Astrocyte (in vitro differentiated cells and primary cell): Measurements from ENCODE around the gene RB1. TPM values are rescaled to one million over a fixed set of nuclear protein-coding genes. Genes with fewer than 3 reads are reported as not detected.

ENCODE experiments used
- DNase-seq: peaks from one replicate; pipeline ENCODE4 v3.0.0-alpha.2; 2010; ENCODE audit warnings: low read depth
- FAIRE-seq: peaks from 2 replicates; lab custom pipeline; 2011; peaks lifted over from hg19 to GRCh38; lab: Jason Lieb, UNC
- H2AFZ ChIP-seq: 2 replicates; pipeline ENCODE4 v1.6.0; 2012; ENCODE audit warnings: low read depth, low read length, inconsistent platforms
- H3K27ac ChIP-seq: 2 replicates; pipeline ENCODE4 v1.5.1; 2011; ENCODE audit warnings: low read depth, low read length, inconsistent platforms
- H3K27me3 ChIP-seq: 2 replicates; pipeline ENCODE4 v1.6.0; 2011; ENCODE audit warnings: low read length, inconsistent platforms; ENCODE audit not compliant: insufficient read depth
- H3K36me3 ChIP-seq: 2 replicates; pipeline ENCODE4 v1.5.1; 2011; ENCODE audit warnings: low read length, inconsistent platforms; ENCODE audit not compliant: insufficient read depth
- H3K4me1 ChIP-seq: 2 replicates; pipeline ENCODE4 v1.5.1; 2011; ENCODE audit warnings: low read length, inconsistent platforms; ENCODE audit not compliant: insufficient read depth
- H3K4me2 ChIP-seq: 2 replicates; pipeline ENCODE4 v1.6.0; 2012; ENCODE audit warnings: low read length, inconsistent platforms
- H3K4me3 ChIP-seq: 2 replicates; pipeline ENCODE4 v1.5.1; 2011; ENCODE audit warnings: low read depth, mild to moderate bottlenecking, low read length, inconsistent platforms; ENCODE audit not compliant: insufficient read depth
- H3K79me2 ChIP-seq: 2 replicates; pipeline ENCODE4 v1.6.0; 2012; ENCODE audit warnings: mild to moderate bottlenecking, low read length, inconsistent platforms; ENCODE audit not compliant: insufficient read depth
- H3K9ac ChIP-seq: 2 replicates; pipeline ENCODE4 v1.6.0; 2012; ENCODE audit warnings: mild to moderate bottlenecking, low read length, inconsistent platforms
- H3K9me3 ChIP-seq: 2 replicates; pipeline ENCODE4 v1.5.1; 2012; ENCODE audit warnings: low read depth, mild to moderate bottlenecking, low read length, inconsistent platforms; ENCODE audit not compliant: insufficient read depth
- H4K20me1 ChIP-seq: 2 replicates; pipeline ENCODE4 v1.6.0; 2012; ENCODE audit warnings: low read length, inconsistent platforms; ENCODE audit not compliant: insufficient read depth
- H3K27ac Mint-ChIP-seq: one replicate; pipeline ENCODE4 v1.8.0; 2021; ENCODE audit warnings: mild to moderate bottlenecking, mixed read lengths; ENCODE audit not compliant: unreplicated experiment
- H3K27me3 Mint-ChIP-seq: one replicate; pipeline ENCODE4 v1.8.0; 2021; ENCODE audit warnings: low read depth, mixed read lengths; ENCODE audit not compliant: unreplicated experiment
- H3K36me3 Mint-ChIP-seq: one replicate; pipeline ENCODE4 v1.8.0; 2021; ENCODE audit warnings: low read depth, mixed read lengths; ENCODE audit not compliant: unreplicated experiment
- H3K4me1 Mint-ChIP-seq: one replicate; pipeline ENCODE4 v1.8.0; 2021; ENCODE audit warnings: low read depth, mixed read lengths; ENCODE audit not compliant: unreplicated experiment
- H3K4me3 Mint-ChIP-seq: one replicate; pipeline ENCODE4 v1.8.0; 2021; ENCODE audit warnings: mild to moderate bottlenecking, moderate library complexity, mixed read lengths; ENCODE audit not compliant: unreplicated experiment
- H3K9me3 Mint-ChIP-seq: one replicate; pipeline ENCODE4 v1.8.0; 2021; ENCODE audit warnings: mild to moderate bottlenecking, mixed read lengths; ENCODE audit not compliant: unreplicated experiment
- CTCF ChIP-seq: IDR thresholded peaks from 2 replicates; pipeline ENCODE4 v1.5.1; 2011; ENCODE audit warnings: low read depth, mild to moderate bottlenecking, inconsistent platforms, low read length, moderate library complexity; ENCODE audit not compliant: insufficient read depth
- EZH2 ChIP-seq: IDR thresholded peaks from 2 replicates; pipeline ENCODE4 v1.6.1; 2012; ENCODE audit warnings: mild to moderate bottlenecking, low read length, inconsistent platforms; ENCODE audit not compliant: insufficient read depth
- total RNA-seq: library from RNA; stranded (reverse); gene quantifications from 2 replicates; pipeline ENCODE4 v1.2.1, GENCODE V29; 2021

Gene RB1
- total RNA-seq, 1 donor from 2014 or later = 32.7 TPM

- H3K4me3 ChIP-seq = no peak overlapping the region
- H3K4me1 ChIP-seq = peaks cover 10% of the 10 kb centered on the region
- Mint-ChIP-seq H3K4me3 (no peak overlapping the region), H3K27me3 (no peaks in the 10 kb centered on the region), H3K4me1 (peaks cover 14% of the 10 kb centered on the region), H3K27ac (no peak overlapping the region), H3K36me3 (no peaks in the 10 kb centered on the region), H3K9me3 (no peaks in the 10 kb centered on the region)
- FAIRE-seq (no peak), DNase-seq (no peak)
- no peaks in the 10 kb centered on the region for H3K9me3 ChIP-seq
- H4K20me1 ChIP-seq = no peaks in the 10 kb centered on the region
- no peaks in the 10 kb centered on the region for H3K79me2 ChIP-seq
- no peak overlapping the region for H3K27ac ChIP-seq
- TF ChIP-seq EZH2 (no peak), CTCF (no peak)
- H3K9ac ChIP-seq = no peak overlapping the region
- H3K27me3 ChIP-seq = no peaks in the 10 kb centered on the region
- H3K4me2 ChIP-seq = no peak overlapping the region
- no peak overlapping the region for H2AFZ ChIP-seq
- H3K36me3 ChIP-seq = no peaks in the 10 kb centered on the region
Measured at GRCh38 chr13:48434200-48434599, 130.6 kb downstream of the RB1 start.

- H3K9me3 Mint-ChIP-seq = no peaks in the 10 kb centered on the region
- no peak overlapping the region for H3K4me3 ChIP-seq
- no peak for FAIRE-seq
Measured at GRCh38 chr13:48436661-48437288, 133.2 kb downstream of the RB1 start.

More at GRCh38 chr13:48436661-48437288, 133.2 kb downstream of the RB1 start:
- Mint-ChIP-seq H3K4me1 (peaks cover 7% of the 10 kb centered on the region), H3K27ac (no peak overlapping the region), H3K27me3 (no peaks in the 10 kb centered on the region), H3K36me3 (no peaks in the 10 kb centered on the region), H3K4me3 (no peak overlapping the region)
- Histone ChIP-seq H4K20me1 (no peaks in the 10 kb centered on the region), H3K9me3 (no peaks in the 10 kb centered on the region), H3K27ac (no peak overlapping the region), H3K27me3 (no peaks in the 10 kb centered on the region), H3K4me1 (peaks cover 7% of the 10 kb centered on the region), H3K9ac (no peak overlapping the region), H3K36me3 (no peaks in the 10 kb centered on the region), H3K4me2 (no peak overlapping the region), H3K79me2 (no peaks in the 10 kb centered on the region), H2AFZ (no peak overlapping the region)
- no peak for DNase-seq
- TF ChIP-seq EZH2 = no peak
- TF ChIP-seq CTCF = no peak
